ENCODE results near the gene SLC39A9. TPM values are rescaled to one million over a fixed set of nuclear protein-coding genes. Genes with fewer than 3 reads are reported as not detected.

SLC39A9 gene
- total RNA-seq, 1 experiment from 2014 or later, result 80.2 TPM

DNA sequence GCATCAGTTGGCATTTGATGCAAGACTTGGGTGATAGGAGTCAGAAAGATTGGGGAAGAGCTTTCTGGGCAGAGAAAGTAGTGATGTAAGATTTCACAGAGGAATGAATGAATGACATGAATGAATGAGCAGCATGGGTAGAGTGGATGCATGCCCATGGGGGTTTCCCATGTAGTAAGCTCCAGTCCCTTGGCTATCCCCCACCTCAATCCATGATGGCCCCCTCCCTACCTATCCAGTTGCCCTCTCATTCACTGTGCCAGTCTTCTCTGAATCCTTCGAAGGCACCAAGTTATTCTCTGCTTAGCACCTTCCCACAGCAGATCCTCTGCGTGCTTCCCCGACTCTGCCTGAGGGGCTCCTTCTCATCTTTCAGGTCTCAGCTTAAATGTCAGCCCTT lies 32.4 kb upstream of the SLC39A9 start:
- H4K20me1 ChIP-seq (ENCODE audit: insufficient read depth), result no peaks in the 10 kb centered on the region
- H3K4me2 ChIP-seq (ENCODE audit: low read length), result no peak overlapping the region
- H3K27me3 ChIP-seq (ENCODE audit: insufficient read depth, low read length), result no peaks in the 10 kb centered on the region
- ChIA-PET CTCF (no interaction called here), RAD21 (ENCODE audit: low non-redundant PET in 1 of 2, low total read pairs in 2 of 2, uncharacterized antibody in 2 of 2, unreplicated experiment in 2 of 2) (no interaction called here), POLR2A (no interaction called here)
- no peaks in the 10 kb centered on the region for H3K36me3 ChIP-seq (ENCODE audit: control insufficient read depth in 1 of 2, insufficient read depth in 2 of 2, low read length in 2 of 2)
- no peak overlapping the region for H2AFZ ChIP-seq (ENCODE audit: low read depth, low read length, poor library complexity, severe bottlenecking)
- H3K79me2 ChIP-seq (ENCODE audit: insufficient read depth, low read length), result no peaks in the 10 kb centered on the region
- BruUV-seq (replicated peaks), result no TSS peak
- TF ChIP-seq YY1 (IDR thresholded peaks at IDR 0.05; ENCODE audit: extremely low read depth, insufficient replicate concordance, low read depth, low read length) (no peak), ZFX (IDR thresholded peaks at IDR 0.05) (no peak)
- intact Hi-C loops (cut with micrococcal nuclease), result no loop called here
- ATAC-seq, result no peak
- H3K4me1 ChIP-seq (ENCODE audit: control insufficient read depth in 1 of 2, insufficient read depth in 2 of 2, low read length in 2 of 2), result no peaks in the 10 kb centered on the region
- no peak overlapping the region for H3K4me3 ChIP-seq (replicated peaks in 1 of 2; ENCODE audit: low read depth in 1 of 2, low read length in 2 of 2)
- H3K9ac ChIP-seq (ENCODE audit: low read length), result no peak overlapping the region
- no peak for DNase-seq (ENCODE audit: low read depth, low spot score)
- H3K9me3 ChIP-seq (ENCODE audit: control insufficient read depth in 1 of 2, insufficient read depth in 1 of 2, low read depth in 1 of 2, low read length in 2 of 2), result no peaks in the 10 kb centered on the region
- H3K9me2 ChIP-seq (ENCODE audit: insufficient read depth), result no peaks in the 10 kb centered on the region
- no peak overlapping the region for H3K27ac ChIP-seq (ENCODE audit: low read depth, low read length)

DNA sequence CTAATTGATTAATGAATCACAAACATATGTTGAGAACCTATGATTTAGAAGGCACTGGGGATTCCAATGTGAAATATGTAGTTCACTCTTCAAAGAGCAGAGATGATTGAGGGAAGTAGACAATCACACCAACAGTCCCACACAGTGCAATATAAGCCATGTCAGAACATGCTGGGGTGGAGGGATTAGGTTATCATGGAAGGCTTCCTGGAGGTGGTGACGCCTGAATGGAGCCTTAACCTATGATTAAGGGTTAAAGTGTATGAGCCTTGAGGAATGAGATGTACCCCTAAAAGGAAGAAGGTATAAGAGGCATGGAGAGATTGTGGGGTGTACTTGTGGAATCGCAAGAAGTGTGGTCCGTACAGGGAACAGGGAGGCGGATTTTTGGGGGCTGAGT lies 31.7 kb upstream of the SLC39A9 start:
- BruUV-seq (replicated peaks), result no TSS peak
- Histone ChIP-seq H3K4me1 (ENCODE audit: control insufficient read depth in 1 of 2, insufficient read depth in 2 of 2, low read length in 2 of 2) (no peaks in the 10 kb centered on the region), H3K9me2 (ENCODE audit: insufficient read depth) (no peaks in the 10 kb centered on the region), H3K36me3 (ENCODE audit: control insufficient read depth in 1 of 2, insufficient read depth in 2 of 2, low read length in 2 of 2) (no peaks in the 10 kb centered on the region), H3K79me2 (ENCODE audit: insufficient read depth, low read length) (no peaks in the 10 kb centered on the region), H3K27ac (ENCODE audit: low read depth, low read length) (no peak overlapping the region), H3K4me3 (replicated peaks in 1 of 2; ENCODE audit: low read depth in 1 of 2, low read length in 2 of 2) (no peak overlapping the region), H3K4me2 (ENCODE audit: low read length) (no peak overlapping the region), H3K27me3 (ENCODE audit: insufficient read depth, low read length) (no peaks in the 10 kb centered on the region), H3K9ac (ENCODE audit: low read length) (no peak overlapping the region), H4K20me1 (ENCODE audit: insufficient read depth) (no peaks in the 10 kb centered on the region), H2AFZ (ENCODE audit: low read depth, low read length, poor library complexity, severe bottlenecking) (no peak overlapping the region), H3K9me3 (ENCODE audit: control insufficient read depth in 1 of 2, insufficient read depth in 1 of 2, low read depth in 1 of 2, low read length in 2 of 2) (no peaks in the 10 kb centered on the region)
- ChIA-PET CTCF (no interaction called here), POLR2A (no interaction called here), RAD21 (ENCODE audit: low non-redundant PET in 1 of 2, low total read pairs in 2 of 2, uncharacterized antibody in 2 of 2, unreplicated experiment in 2 of 2) (no interaction called here)
- ATAC-seq (no peak), DNase-seq (ENCODE audit: low read depth, low spot score) (no peak)
- intact Hi-C loops (cut with micrococcal nuclease), result no loop called here
- TF ChIP-seq CEBPB (IDR thresholded peaks at IDR 0.05; ENCODE audit: low read depth) (no peak), SIN3A (IDR thresholded peaks at IDR 0.05; ENCODE audit: low read depth) (no peak), SP1 (IDR thresholded peaks at IDR 0.05; ENCODE audit: low read depth) (no peak), FOSL1 (IDR thresholded peaks at IDR 0.05; ENCODE audit: low read depth) (no peak), CBX3 (IDR thresholded peaks at IDR 0.05; ENCODE audit: low read depth) (no peak), YY1 (IDR thresholded peaks at IDR 0.05; ENCODE audit: extremely low read depth, insufficient replicate concordance, low read depth, low read length) (no peak), ELF1 (IDR thresholded peaks at IDR 0.05; ENCODE audit: borderline replicate concordance, low read depth) (no peak), POLR2A (IDR thresholded peaks at IDR 0.05; ENCODE audit: borderline replicate concordance, extremely low read depth, insufficient read depth, insufficient read length) (no peak)
- TF ChIP-seq, protein P1, sequence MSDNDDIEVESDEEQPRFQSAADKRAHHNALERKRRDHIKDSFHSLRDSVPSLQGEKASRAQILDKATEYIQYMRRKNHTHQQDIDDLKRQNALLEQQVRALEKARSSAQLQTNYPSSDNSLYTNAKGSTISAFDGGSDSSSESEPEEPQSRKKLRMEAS (IDR thresholded peaks at IDR 0.05), result no peak
- TF ChIP-seq, protein P2, sequence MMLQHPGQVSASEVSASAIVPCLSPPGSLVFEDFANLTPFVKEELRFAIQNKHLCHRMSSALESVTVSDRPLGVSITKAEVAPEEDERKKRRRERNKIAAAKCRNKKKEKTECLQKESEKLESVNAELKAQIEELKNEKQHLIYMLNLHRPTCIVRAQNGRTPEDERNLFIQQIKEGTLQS (IDR thresholded peaks at IDR 0.05), result no peak
- TF ChIP-seq, protein P3, sequence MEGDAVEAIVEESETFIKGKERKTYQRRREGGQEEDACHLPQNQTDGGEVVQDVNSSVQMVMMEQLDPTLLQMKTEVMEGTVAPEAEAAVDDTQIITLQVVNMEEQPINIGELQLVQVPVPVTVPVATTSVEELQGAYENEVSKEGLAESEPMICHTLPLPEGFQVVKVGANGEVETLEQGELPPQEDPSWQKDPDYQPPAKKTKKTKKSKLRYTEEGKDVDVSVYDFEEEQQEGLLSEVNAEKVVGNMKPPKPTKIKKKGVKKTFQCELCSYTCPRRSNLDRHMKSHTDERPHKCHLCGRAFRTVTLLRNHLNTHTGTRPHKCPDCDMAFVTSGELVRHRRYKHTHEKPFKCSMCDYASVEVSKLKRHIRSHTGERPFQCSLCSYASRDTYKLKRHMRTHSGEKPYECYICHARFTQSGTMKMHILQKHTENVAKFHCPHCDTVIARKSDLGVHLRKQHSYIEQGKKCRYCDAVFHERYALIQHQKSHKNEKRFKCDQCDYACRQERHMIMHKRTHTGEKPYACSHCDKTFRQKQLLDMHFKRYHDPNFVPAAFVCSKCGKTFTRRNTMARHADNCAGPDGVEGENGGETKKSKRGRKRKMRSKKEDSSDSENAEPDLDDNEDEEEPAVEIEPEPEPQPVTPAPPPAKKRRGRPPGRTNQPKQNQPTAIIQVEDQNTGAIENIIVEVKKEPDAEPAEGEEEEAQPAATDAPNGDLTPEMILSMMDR (IDR thresholded peaks at IDR 0.05 in 2 of 3, conservative IDR thresholded peaks at IDR 0.05 in 1 of 3; ENCODE audit: borderline replicate concordance in 1 of 3, insufficient read depth in 1 of 3, low read depth in 2 of 3, low read length in 2 of 3), result no peak
- TF ChIP-seq, protein P4, sequence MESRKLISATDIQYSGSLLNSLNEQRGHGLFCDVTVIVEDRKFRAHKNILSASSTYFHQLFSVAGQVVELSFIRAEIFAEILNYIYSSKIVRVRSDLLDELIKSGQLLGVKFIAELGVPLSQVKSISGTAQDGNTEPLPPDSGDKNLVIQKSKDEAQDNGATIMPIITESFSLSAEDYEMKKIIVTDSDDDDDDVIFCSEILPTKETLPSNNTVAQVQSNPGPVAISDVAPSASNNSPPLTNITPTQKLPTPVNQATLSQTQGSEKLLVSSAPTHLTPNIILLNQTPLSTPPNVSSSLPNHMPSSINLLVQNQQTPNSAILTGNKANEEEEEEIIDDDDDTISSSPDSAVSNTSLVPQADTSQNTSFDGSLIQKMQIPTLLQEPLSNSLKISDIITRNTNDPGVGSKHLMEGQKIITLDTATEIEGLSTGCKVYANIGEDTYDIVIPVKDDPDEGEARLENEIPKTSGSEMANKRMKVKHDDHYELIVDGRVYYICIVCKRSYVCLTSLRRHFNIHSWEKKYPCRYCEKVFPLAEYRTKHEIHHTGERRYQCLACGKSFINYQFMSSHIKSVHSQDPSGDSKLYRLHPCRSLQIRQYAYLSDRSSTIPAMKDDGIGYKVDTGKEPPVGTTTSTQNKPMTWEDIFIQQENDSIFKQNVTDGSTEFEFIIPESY (IDR thresholded peaks at IDR 0.05; ENCODE audit: extremely low read depth, insufficient replicate concordance, low read length), result no peak
- TF ChIP-seq, protein P5, sequence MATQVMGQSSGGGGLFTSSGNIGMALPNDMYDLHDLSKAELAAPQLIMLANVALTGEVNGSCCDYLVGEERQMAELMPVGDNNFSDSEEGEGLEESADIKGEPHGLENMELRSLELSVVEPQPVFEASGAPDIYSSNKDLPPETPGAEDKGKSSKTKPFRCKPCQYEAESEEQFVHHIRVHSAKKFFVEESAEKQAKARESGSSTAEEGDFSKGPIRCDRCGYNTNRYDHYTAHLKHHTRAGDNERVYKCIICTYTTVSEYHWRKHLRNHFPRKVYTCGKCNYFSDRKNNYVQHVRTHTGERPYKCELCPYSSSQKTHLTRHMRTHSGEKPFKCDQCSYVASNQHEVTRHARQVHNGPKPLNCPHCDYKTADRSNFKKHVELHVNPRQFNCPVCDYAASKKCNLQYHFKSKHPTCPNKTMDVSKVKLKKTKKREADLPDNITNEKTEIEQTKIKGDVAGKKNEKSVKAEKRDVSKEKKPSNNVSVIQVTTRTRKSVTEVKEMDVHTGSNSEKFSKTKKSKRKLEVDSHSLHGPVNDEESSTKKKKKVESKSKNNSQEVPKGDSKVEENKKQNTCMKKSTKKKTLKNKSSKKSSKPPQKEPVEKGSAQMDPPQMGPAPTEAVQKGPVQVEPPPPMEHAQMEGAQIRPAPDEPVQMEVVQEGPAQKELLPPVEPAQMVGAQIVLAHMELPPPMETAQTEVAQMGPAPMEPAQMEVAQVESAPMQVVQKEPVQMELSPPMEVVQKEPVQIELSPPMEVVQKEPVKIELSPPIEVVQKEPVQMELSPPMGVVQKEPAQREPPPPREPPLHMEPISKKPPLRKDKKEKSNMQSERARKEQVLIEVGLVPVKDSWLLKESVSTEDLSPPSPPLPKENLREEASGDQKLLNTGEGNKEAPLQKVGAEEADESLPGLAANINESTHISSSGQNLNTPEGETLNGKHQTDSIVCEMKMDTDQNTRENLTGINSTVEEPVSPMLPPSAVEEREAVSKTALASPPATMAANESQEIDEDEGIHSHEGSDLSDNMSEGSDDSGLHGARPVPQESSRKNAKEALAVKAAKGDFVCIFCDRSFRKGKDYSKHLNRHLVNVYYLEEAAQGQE (IDR thresholded peaks at IDR 0.05; ENCODE audit: low read depth), result no peak
